ENCODE measurements around the gene ACR. TPM values are rescaled to one million over a fixed set of nuclear protein-coding genes. Genes with fewer than 3 reads are reported as not detected.

ACR gene
- total and polyA plus RNA-seq, 2 of the 4 experiments (the other 2 are of a cell fraction) = not detected

DNA sequence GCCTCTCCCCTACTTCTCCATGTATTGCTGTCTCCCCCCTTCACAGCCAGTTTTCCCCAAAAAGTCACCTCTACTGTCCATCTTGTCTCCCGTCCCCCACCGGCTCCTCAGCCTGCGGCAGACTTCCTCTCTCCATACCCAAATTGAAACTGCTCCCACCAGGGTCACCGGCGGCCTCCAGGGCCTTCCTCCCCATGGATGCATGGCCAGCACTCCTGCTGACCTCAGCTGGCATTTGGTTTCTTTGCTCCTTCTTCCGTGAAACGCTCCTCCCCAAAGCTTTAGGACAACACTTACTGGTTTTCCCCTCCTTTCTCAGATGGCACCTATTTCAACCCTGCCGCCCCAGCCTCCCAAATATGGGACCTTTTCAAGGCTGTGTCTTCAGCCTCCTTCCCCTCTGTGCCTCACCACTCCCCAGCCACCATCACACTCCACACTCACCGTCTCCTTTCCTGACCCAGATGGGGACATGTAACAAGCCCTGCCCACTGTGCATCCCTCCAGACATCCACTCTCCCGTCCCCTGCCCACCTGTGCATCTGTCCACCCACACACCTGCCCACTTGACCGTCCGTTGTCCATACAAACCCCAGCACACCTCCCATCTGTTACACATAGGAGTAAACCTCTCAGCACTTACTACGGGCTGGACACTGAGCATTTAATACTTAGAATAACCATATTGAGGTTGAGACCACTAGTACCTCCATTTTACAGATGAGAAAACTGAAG is 21.5 kb upstream of the ACR start:
- BruUV-seq (replicated peaks) = no TSS peak
- POLR2A ChIA-PET (ENCODE audit: unreplicated experiment) = no interaction called here
- no peak overlapping the region for H2BK5ac ChIP-seq (ENCODE audit: low read depth, low read length, poor library complexity, severe bottlenecking)
- no peaks in the 10 kb centered on the region for H3K9me1 ChIP-seq (ENCODE audit: insufficient read depth, low read length)
- intact Hi-C loops (cut with micrococcal nuclease) = no loop called here
- CTCF ChIA-PET = no interaction called here
- no peak overlapping the region for H3K4me2 ChIP-seq (ENCODE audit: low read depth, low read length)
- no peak overlapping the region for H2BK15ac ChIP-seq (ENCODE audit: low read depth, low read length)
- H4K8ac ChIP-seq (ENCODE audit: low read depth in 2 of 2, low read length in 2 of 2) = no peak overlapping the region
- H3K4ac ChIP-seq (ENCODE audit: low read depth, low read length) = no peak overlapping the region
- no peak overlapping the region for H2AK5ac ChIP-seq (ENCODE audit: low read depth, low read length)
- ATAC-seq (ENCODE audit: low read depth) = no peak
- no peak overlapping the region for H3K56ac ChIP-seq (ENCODE audit: extremely low read depth, insufficient read depth, low read length)
- in situ Hi-C loops (cut with MboI; ENCODE audit: low sequenced_read_pairs) = no loop called here
- no peak overlapping the region for H3K23ac ChIP-seq (ENCODE audit: low read depth, low read length)
- H3K27ac ChIP-seq (ENCODE audit: insufficient read depth, low read length) = no peak overlapping the region
- no peak overlapping the region for H4K5ac ChIP-seq (ENCODE audit: low read depth, low read length)
- H4K20me1 ChIP-seq (ENCODE audit: insufficient read depth, low read length) = no peaks in the 10 kb centered on the region; the same call in 1 of the 2 replicates
- no peak overlapping the region for H2BK20ac ChIP-seq (ENCODE audit: low read depth, low read length)
- WGBS, 2 experiments (ENCODE audit: extremely low coverage in 2 of 2, insufficient read length in 1 of 2) = 76% methylated on average over 8 of the region's 13 CpGs; no CpG with 5 or more reads in 1 of the 2 experiments
- no peaks in the 10 kb centered on the region for H3K79me1 ChIP-seq (ENCODE audit: low read depth in 1 of 2, low read length in 2 of 2)
- H3K14ac ChIP-seq (replicated peaks; ENCODE audit: low read depth, low read length) = no peak overlapping the region
- no peak overlapping the region for H3K4me3 ChIP-seq (ENCODE audit: insufficient read depth, low read depth, low read length)
- H3K4me1 ChIP-seq (ENCODE audit: control insufficient read depth, insufficient read depth, low read length) = no peaks in the 10 kb centered on the region
- H4K91ac ChIP-seq (ENCODE audit: insufficient read depth, low read depth, low read length) = no peak overlapping the region
- no peak overlapping the region for H3K18ac ChIP-seq (ENCODE audit: low read depth, low read length)
- no peak overlapping the region for H2AK9ac ChIP-seq (replicated peaks; ENCODE audit: low read depth, low read length, poor library complexity)
- no peak overlapping the region for H2AFZ ChIP-seq (replicated peaks; ENCODE audit: low read length, poor library complexity)
- no peak for DNase-seq
- no peaks in the 10 kb centered on the region for H3K36me3 ChIP-seq (ENCODE audit: control insufficient read depth, insufficient read depth, low read length)
- no peaks in the 10 kb centered on the region for H3K9me3 ChIP-seq (ENCODE audit: control insufficient read depth, insufficient read depth, low read length)
- no peak overlapping the region for H3K9ac ChIP-seq (ENCODE audit: low read depth, low read length)
- dilution Hi-C loops (cut with HindIII; ENCODE audit: low sequenced_read_pairs, unreplicated experiment) = no loop called here
- no peak for TF ChIP-seq BHLHE40 (IDR thresholded peaks at IDR 0.05; ENCODE audit: low read depth, low read length)
- H3K27me3 ChIP-seq (ENCODE audit: control insufficient read depth, insufficient read depth, low read length) = peaks cover 17% of the 10 kb centered on the region; the same call in 1 of the 2 replicates
- no peak overlapping the region for H2BK120ac ChIP-seq (ENCODE audit: low read depth, low read length)

Data from IMR-90 (cell line).